ENCODE results near the gene CNPY2. TPM values are rescaled to one million over a fixed set of nuclear protein-coding genes. Genes with fewer than 3 reads are reported as not detected.
A peak's percentile ranks its signal among the peaks of the same experiment; 100 is the strongest.

CNPY2 gene
- total and polyA plus RNA-seq, 4 donors, result 24.6 to 163 (median 70.7) TPM

DNA sequence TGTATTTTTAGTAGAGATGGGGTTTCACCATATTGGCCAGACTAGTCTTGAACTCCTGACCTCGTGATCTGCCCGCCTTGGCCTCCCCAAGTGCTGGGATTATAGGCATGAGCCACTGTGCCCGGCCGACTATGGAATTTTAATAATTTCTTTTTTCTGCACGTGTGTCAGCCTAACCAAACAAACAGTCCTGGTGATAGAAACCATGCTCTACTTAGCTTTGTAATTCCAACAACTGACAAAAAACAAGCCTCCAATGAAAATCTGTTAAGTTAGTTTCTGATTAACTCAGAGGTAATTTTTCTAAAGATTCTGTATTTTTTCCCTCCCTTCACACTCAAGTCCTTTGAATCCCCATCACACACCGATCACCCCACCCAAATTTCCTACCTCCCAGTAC lies 33.8 kb downstream of the CNPY2 start:
- no peaks in the 10 kb centered on the region for H3K27me3 ChIP-seq (ENCODE audit: control insufficient read depth in 4 of 4, insufficient read depth in 4 of 4, low read length in 3 of 4)
- H3K9ac ChIP-seq (ENCODE audit: low read depth in 1 of 2, low read length in 2 of 2), result no peak overlapping the region
- H3K4me3 ChIP-seq (ENCODE audit: low read depth in 1 of 3, low read length in 3 of 3), result no peak overlapping the region
- DNase-seq (ENCODE audit: low spot score), result no peak
- H3K9me3 ChIP-seq (ENCODE audit: control insufficient read depth in 4 of 4, low read length in 3 of 4), result no peaks in the 10 kb centered on the region
- H3K36me3 ChIP-seq (ENCODE audit: control insufficient read depth in 4 of 4, insufficient read depth in 3 of 4, low read depth in 1 of 4, low read length in 3 of 4), result peaks cover 13 to 45% (median 36%) of the 10 kb centered on the region in 4 donors
- TF ChIP-seq HNF4G (IDR thresholded peaks at IDR 0.05) (no peak), YY1 (IDR thresholded peaks at IDR 0.05) (no peak), NR2F2 (IDR thresholded peaks at IDR 0.05) (no peak), RAD21 (IDR thresholded peaks at IDR 0.05) (no peak)
- TF ChIP-seq, protein P1, sequence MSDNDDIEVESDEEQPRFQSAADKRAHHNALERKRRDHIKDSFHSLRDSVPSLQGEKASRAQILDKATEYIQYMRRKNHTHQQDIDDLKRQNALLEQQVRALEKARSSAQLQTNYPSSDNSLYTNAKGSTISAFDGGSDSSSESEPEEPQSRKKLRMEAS (IDR thresholded peaks at IDR 0.05), result no peak
- peaks cover 1 to 40% (median 36%) of the 10 kb centered on the region in 4 donors for H3K4me1 ChIP-seq (ENCODE audit: control insufficient read depth in 4 of 4, insufficient read depth in 4 of 4, low read length in 3 of 4)
- WGBS, result 76% methylated on average over 6 of the region's 6 CpGs
- H3K27ac ChIP-seq (ENCODE audit: low read depth in 1 of 2, low read length in 2 of 2), result no peak overlapping the region

DNA sequence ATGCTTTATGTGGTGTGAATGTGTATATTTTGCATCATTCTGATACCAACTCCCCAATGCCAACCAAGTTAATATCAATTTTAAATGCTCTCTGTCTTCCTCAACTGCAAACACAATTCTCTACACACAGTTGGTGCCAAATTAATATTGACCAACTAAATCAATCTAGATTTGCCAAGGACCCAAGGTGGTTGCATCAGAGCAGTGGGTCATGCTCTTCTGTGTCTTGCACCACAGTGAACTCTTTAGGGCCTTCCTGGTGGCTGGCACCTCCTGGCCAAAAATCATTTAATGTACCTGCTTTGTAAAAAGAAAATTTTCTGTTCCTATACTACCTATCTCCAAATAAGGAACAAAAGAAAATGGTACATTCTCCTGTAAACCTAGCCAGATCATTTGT lies 34.9 kb downstream of the CNPY2 start:
- H3K9ac ChIP-seq (ENCODE audit: low read depth in 1 of 2, low read length in 2 of 2), result no peak overlapping the region
- H3K36me3 ChIP-seq (ENCODE audit: control insufficient read depth in 4 of 4, insufficient read depth in 3 of 4, low read depth in 1 of 4, low read length in 3 of 4), result peaks cover 13 to 50% (median 40%) of the 10 kb centered on the region in 4 donors
- peaks cover 1 to 30% (median 25%) of the 10 kb centered on the region in 4 donors for H3K4me1 ChIP-seq (ENCODE audit: control insufficient read depth in 4 of 4, insufficient read depth in 4 of 4, low read length in 3 of 4)
- peak; percentile 68 to 77 for TF ChIP-seq HNF4A (conservative IDR thresholded peaks at IDR 0.05)
- TF ChIP-seq, protein P2, sequence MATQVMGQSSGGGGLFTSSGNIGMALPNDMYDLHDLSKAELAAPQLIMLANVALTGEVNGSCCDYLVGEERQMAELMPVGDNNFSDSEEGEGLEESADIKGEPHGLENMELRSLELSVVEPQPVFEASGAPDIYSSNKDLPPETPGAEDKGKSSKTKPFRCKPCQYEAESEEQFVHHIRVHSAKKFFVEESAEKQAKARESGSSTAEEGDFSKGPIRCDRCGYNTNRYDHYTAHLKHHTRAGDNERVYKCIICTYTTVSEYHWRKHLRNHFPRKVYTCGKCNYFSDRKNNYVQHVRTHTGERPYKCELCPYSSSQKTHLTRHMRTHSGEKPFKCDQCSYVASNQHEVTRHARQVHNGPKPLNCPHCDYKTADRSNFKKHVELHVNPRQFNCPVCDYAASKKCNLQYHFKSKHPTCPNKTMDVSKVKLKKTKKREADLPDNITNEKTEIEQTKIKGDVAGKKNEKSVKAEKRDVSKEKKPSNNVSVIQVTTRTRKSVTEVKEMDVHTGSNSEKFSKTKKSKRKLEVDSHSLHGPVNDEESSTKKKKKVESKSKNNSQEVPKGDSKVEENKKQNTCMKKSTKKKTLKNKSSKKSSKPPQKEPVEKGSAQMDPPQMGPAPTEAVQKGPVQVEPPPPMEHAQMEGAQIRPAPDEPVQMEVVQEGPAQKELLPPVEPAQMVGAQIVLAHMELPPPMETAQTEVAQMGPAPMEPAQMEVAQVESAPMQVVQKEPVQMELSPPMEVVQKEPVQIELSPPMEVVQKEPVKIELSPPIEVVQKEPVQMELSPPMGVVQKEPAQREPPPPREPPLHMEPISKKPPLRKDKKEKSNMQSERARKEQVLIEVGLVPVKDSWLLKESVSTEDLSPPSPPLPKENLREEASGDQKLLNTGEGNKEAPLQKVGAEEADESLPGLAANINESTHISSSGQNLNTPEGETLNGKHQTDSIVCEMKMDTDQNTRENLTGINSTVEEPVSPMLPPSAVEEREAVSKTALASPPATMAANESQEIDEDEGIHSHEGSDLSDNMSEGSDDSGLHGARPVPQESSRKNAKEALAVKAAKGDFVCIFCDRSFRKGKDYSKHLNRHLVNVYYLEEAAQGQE (IDR thresholded peaks at IDR 0.05), result no peak
- TF ChIP-seq RXRA (IDR thresholded peaks at IDR 0.05), result peak; percentile 87 to 90
- TF ChIP-seq, protein P3, sequence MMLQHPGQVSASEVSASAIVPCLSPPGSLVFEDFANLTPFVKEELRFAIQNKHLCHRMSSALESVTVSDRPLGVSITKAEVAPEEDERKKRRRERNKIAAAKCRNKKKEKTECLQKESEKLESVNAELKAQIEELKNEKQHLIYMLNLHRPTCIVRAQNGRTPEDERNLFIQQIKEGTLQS (IDR thresholded peaks at IDR 0.05), result peak; percentile 66
- peak in 1 of 2 donors; percentile 32 for TF ChIP-seq GABPA (IDR thresholded peaks at IDR 0.05 in 1 of 2, conservative IDR thresholded peaks at IDR 0.05 in 1 of 2)
- TF ChIP-seq SP1 (IDR thresholded peaks at IDR 0.05), result peak; percentile 52
- TF ChIP-seq, protein P4, sequence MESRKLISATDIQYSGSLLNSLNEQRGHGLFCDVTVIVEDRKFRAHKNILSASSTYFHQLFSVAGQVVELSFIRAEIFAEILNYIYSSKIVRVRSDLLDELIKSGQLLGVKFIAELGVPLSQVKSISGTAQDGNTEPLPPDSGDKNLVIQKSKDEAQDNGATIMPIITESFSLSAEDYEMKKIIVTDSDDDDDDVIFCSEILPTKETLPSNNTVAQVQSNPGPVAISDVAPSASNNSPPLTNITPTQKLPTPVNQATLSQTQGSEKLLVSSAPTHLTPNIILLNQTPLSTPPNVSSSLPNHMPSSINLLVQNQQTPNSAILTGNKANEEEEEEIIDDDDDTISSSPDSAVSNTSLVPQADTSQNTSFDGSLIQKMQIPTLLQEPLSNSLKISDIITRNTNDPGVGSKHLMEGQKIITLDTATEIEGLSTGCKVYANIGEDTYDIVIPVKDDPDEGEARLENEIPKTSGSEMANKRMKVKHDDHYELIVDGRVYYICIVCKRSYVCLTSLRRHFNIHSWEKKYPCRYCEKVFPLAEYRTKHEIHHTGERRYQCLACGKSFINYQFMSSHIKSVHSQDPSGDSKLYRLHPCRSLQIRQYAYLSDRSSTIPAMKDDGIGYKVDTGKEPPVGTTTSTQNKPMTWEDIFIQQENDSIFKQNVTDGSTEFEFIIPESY (IDR thresholded peaks at IDR 0.05), result peak; percentile 48
- TF ChIP-seq HNF4G (IDR thresholded peaks at IDR 0.05), result no peak
- peak; percentile 42 to 70 for TF ChIP-seq JUND (IDR thresholded peaks at IDR 0.05)
- no peak for TF ChIP-seq NR2F2 (IDR thresholded peaks at IDR 0.05)
- TF ChIP-seq FOXA1 (IDR thresholded peaks at IDR 0.05), result no peak
- TF ChIP-seq TAF1 (conservative IDR thresholded peaks at IDR 0.05), result no peak
- peak; percentile 25 to 49 for TF ChIP-seq RAD21 (IDR thresholded peaks at IDR 0.05)
- TF ChIP-seq FOXA2 (IDR thresholded peaks at IDR 0.05), result peak; percentile 51
- peak; percentile 44 for TF ChIP-seq YY1 (IDR thresholded peaks at IDR 0.05)
- TF ChIP-seq, protein P1 (IDR thresholded peaks at IDR 0.05), result no peak
- peak overlapping the region in 1 of 2 donors; percentile 0 for H3K27ac ChIP-seq (ENCODE audit: low read depth in 1 of 2, low read length in 2 of 2)
- H3K4me3 ChIP-seq (ENCODE audit: low read depth in 1 of 3, low read length in 3 of 3), result no peak overlapping the region
- H3K27me3 ChIP-seq (ENCODE audit: control insufficient read depth in 4 of 4, insufficient read depth in 4 of 4, low read length in 3 of 4), result no peaks in the 10 kb centered on the region
- no peaks in the 10 kb centered on the region for H3K9me3 ChIP-seq (ENCODE audit: control insufficient read depth in 4 of 4, low read length in 3 of 4)
- DNase-seq (ENCODE audit: low spot score), result no peak

All from liver (tissue), 9 donors.